H1 (cell line): Measurements from ENCODE around the gene TCF7L1. TPM values are rescaled to one million over a fixed set of nuclear protein-coding genes. Genes with fewer than 3 reads are reported as not detected.

Experiments
- CHD7 ChIP-seq: fragments of 300-600 bp; sonication (generic); IDR thresholded peaks from 2 replicates; pipeline ENCODE4 v1.7.1; 2012; ENCODE audit warnings: low read length, moderate library complexity, mild to moderate bottlenecking, inconsistent platforms; ENCODE audit not compliant: insufficient replicate concordance
- CREB1 ChIP-seq: IDR thresholded peaks from 2 replicates; pipeline ENCODE4 v1.6.1; 2012; ENCODE audit warnings: inconsistent platforms
- MAX ChIP-seq: IDR thresholded peaks from 2 replicates; pipeline ENCODE4 v1.6.1; 2012; ENCODE audit warnings: inconsistent platforms
- PHF8 ChIP-seq: fragments of 200-600 bp; sonication (generic); conservative IDR thresholded peaks from 2 replicates; pipeline ENCODE4 v1.7.1; 2012; ENCODE audit warnings: low read depth, mild to moderate bottlenecking, inconsistent platforms, low read length, moderate library complexity
- POLR2A ChIP-seq, 2 experiments: IDR thresholded peaks; 1 replicate in 1 of 2; 2 replicates in 1 of 2; pipeline ENCODE4 v1.6.1; 2011; ENCODE audit warnings: low read depth in 2 of 2, low read length in 2 of 2, mild to moderate bottlenecking in 2 of 2; ENCODE audit errors: control extremely low read depth in 1 of 2
- POLR2AphosphoS5 ChIP-seq: IDR thresholded peaks from 2 replicates; pipeline ENCODE4 v1.6.1; 2011; ENCODE audit warnings: low read depth, low read length
- POU5F1 ChIP-seq: IDR thresholded peaks from 2 replicates; pipeline ENCODE4 v1.6.1; 2011; ENCODE audit warnings: low read depth, mild to moderate bottlenecking, low read length, moderate library complexity
- RBBP5 ChIP-seq: IDR thresholded peaks from 2 replicates; pipeline ENCODE4 v1.7.1; 2012; ENCODE audit warnings: low read depth, mild to moderate bottlenecking, inconsistent platforms, low read length, moderate library complexity, borderline replicate concordance
- RXRA ChIP-seq: IDR thresholded peaks from 2 replicates; pipeline ENCODE4 v1.6.1; 2011; ENCODE audit warnings: low read depth, mild to moderate bottlenecking, low read length, moderate library complexity; ENCODE audit not compliant: insufficient read depth
- polyA plus RNA-seq, 7 experiments: library from polyadenylated mRNA; depleted of rRNA in 3 of 7; stranded (reverse) in 5 of 7; unstranded in 2 of 7; fragments of >200 nt in 5 of 7; fragments of 200-250 nt in 2 of 7; gene quantifications; 1 replicate in 5 of 7; 2 replicates in 1 of 7; 4 replicates in 1 of 7; pipeline versions ENCODE4 v1.2.1 to v1.2.3, GENCODE V29; 2011 to 2013; ENCODE audit warnings: missing spikeins in 2 of 7, mixed read lengths in 2 of 7
- total RNA-seq: library from RNA; stranded (reverse); fragmentation: NEBNext Ultra II Directional; extraction: Animal tissue kit (Norgen Biotek cat#: 25700); gene quantifications from 2 replicates; pipeline ENCODE4 v1.2.1, GENCODE V29; 2021

Gene TCF7L1
- total and polyA plus RNA-seq, 2 of the 8 experiments (the other 6 are each of a cell fraction or from before 2014, with no cell fraction given): 27.5 to 108 TPM

GRCh38 chr2:85255813-85256594, 122.8 kb downstream of the TCF7L1 start (continued):
- TF ChIP-seq RBBP5 (peak; percentile 100), POLR2A (IDR thresholded peaks at IDR 0.05; ENCODE audit: control extremely low read depth in 1 of 2, low read depth in 2 of 2, low read length in 2 of 2) (peak; percentile 37 to 69), CREB1 (peak; percentile 19; the same call in 1 of the 2 replicates), MAX (peak; percentile 73), POU5F1 (no peak), POLR2AphosphoS5 (peak; percentile 52; the same call in 1 of the 2 replicates), PHF8 (peak; percentile 46; the same call in 1 of the 2 replicates), CHD7 (no peak), RXRA (no peak)
